Activated B cell treated with CpG ODN at 0.5 μM for 24 hours (primary cell): Measurements from ENCODE around the gene ANXA8L1. TPM values are rescaled to one million over a fixed set of nuclear protein-coding genes. Genes with fewer than 3 reads are reported as not detected.
"Not testable (repeated sequence)": the region's sequence is repeated elsewhere in the genome, so short reads cannot be mapped to it uniquely, and the experiment has no call there.

Source experiments
- ATAC-seq: fragments of 200-7000 bp; cut with Tn5 transposase; one replicate; pipeline ENCODE4 v1.10.0; 2021; ENCODE audit warnings: low read depth, mild to moderate bottlenecking, moderate library complexity
- CTCF ChIA-PET: fragments of 350-600 bp; sonication (Branson Sonifier 250); formaldehyde crosslinking; loops from one replicate; lab custom pipeline; 2021; ENCODE audit warnings: antibody characterized with exemption; lab: Charles Lee
- POLR2A ChIA-PET: fragments of 350-600 bp; sonication (Branson Sonifier 250); formaldehyde crosslinking; loops from one replicate; lab custom pipeline; 2021; ENCODE audit warnings: antibody characterized with exemption; lab: Charles Lee
- DNase-seq: peaks from one replicate; pipeline ENCODE4 v3.0.0; 2022
- H3K27ac Mint-ChIP-seq: one replicate; pipeline ENCODE4 v1.8.0; 2020; ENCODE audit warnings: mixed read lengths
- H3K27me3 Mint-ChIP-seq: one replicate; pipeline ENCODE4 v1.8.0; 2021; ENCODE audit warnings: mixed read lengths
- H3K36me3 Mint-ChIP-seq: one replicate; pipeline ENCODE4 v1.8.0; 2021; ENCODE audit warnings: low read depth, mixed read lengths
- H3K4me1 Mint-ChIP-seq: one replicate; pipeline ENCODE4 v1.8.0; 2021; ENCODE audit warnings: mixed read lengths
- H3K4me3 Mint-ChIP-seq: one replicate; pipeline ENCODE4 v1.8.0; 2020; ENCODE audit warnings: mild to moderate bottlenecking, mixed read lengths
- H3K9me3 Mint-ChIP-seq: one replicate; pipeline ENCODE4 v1.8.0; 2020; ENCODE audit warnings: mixed read lengths
- CTCF ChIP-seq: fragments of 200-600 bp; IDR thresholded peaks from one replicate; pipeline ENCODE4 v1.8.0; 2022; ENCODE audit warnings: antibody characterized with exemption, mild to moderate bottlenecking
- intact Hi-C: fragments of 100-400 bp; cut with micrococcal nuclease; formaldehyde crosslinking; loops from one replicate; pipeline ENCODE4 v1.15.1; 2024
- total RNA-seq: library from RNA; stranded (reverse); gene quantifications from 2 replicates; pipeline ENCODE4 v1.2.3, GENCODE V29; 2022

Gene ANXA8L1
- total RNA-seq, 1 donor from 2014 or later: not detected

- ChIA-PET POLR2A (no interaction called here), CTCF (no interaction called here)
- no peak for TF ChIP-seq CTCF
- Mint-ChIP-seq H3K27me3 (peaks cover 17% of the 10 kb centered on the region), H3K4me1 (no peaks in the 10 kb centered on the region), H3K9me3 (no peaks in the 10 kb centered on the region), H3K36me3 (no peaks in the 10 kb centered on the region), H3K27ac (no peak overlapping the region), H3K4me3 (no peak overlapping the region)
- intact Hi-C loops: no loop called here
- ATAC-seq (no peak), DNase-seq (no peak)
Observed at GRCh38 chr10:46329690-46330016, 45.9 kb upstream of the ANXA8L1 start.

- H3K36me3 Mint-ChIP-seq: no peaks in the 10 kb centered on the region
- ATAC-seq (no peak), DNase-seq (no peak)
- ChIA-PET CTCF (no interaction called here), POLR2A (no interaction called here)
- peaks cover 17% of the 10 kb centered on the region for H3K27me3 Mint-ChIP-seq
- intact Hi-C loops: no loop called here
- TF ChIP-seq CTCF: no peak
- no peaks in the 10 kb centered on the region for H3K4me1 Mint-ChIP-seq
- H3K9me3 Mint-ChIP-seq: no peaks in the 10 kb centered on the region
- H3K27ac Mint-ChIP-seq: no peak overlapping the region
- H3K4me3 Mint-ChIP-seq: no peak overlapping the region
Observed at GRCh38 chr10:46330894-46331293, 44.7 kb upstream of the ANXA8L1 start.

GRCh38 chr10:46365484-46365883 lies 10.1 kb upstream of the ANXA8L1 start:
- H3K4me1 Mint-ChIP-seq, H3K9me3 Mint-ChIP-seq, H3K36me3 Mint-ChIP-seq, CTCF ChIA-PET, H3K27me3 Mint-ChIP-seq, H3K4me3 Mint-ChIP-seq, POLR2A ChIA-PET, intact Hi-C loops, ATAC-seq, H3K27ac Mint-ChIP-seq, DNase-seq: not testable (repeated sequence)

- H3K4me1 Mint-ChIP-seq, H3K9me3 Mint-ChIP-seq, intact Hi-C loops, H3K4me3 Mint-ChIP-seq, CTCF ChIA-PET, DNase-seq, H3K27ac Mint-ChIP-seq, ATAC-seq, H3K27me3 Mint-ChIP-seq, H3K36me3 Mint-ChIP-seq, POLR2A ChIA-PET: not testable (repeated sequence)
Observed at GRCh38 chr10:46367209-46367608, 8.4 kb upstream of the ANXA8L1 start.

GRCh38 chr10:46367666-46368240 lies 7.8 kb upstream of the ANXA8L1 start:
- H3K27me3 Mint-ChIP-seq, DNase-seq, H3K9me3 Mint-ChIP-seq, POLR2A ChIA-PET, intact Hi-C loops, H3K4me1 Mint-ChIP-seq, H3K4me3 Mint-ChIP-seq, ATAC-seq, CTCF ChIA-PET, H3K27ac Mint-ChIP-seq, H3K36me3 Mint-ChIP-seq: not testable (repeated sequence)

GRCh38 chr10:46368956-46369355 lies 6.6 kb upstream of the ANXA8L1 start:
- H3K4me1 Mint-ChIP-seq, H3K27ac Mint-ChIP-seq, CTCF ChIA-PET, H3K27me3 Mint-ChIP-seq, ATAC-seq, intact Hi-C loops, H3K9me3 Mint-ChIP-seq, POLR2A ChIA-PET, H3K4me3 Mint-ChIP-seq, DNase-seq, H3K36me3 Mint-ChIP-seq: not testable (repeated sequence)

GRCh38 chr10:46374410-46374809 lies 1.2 kb upstream of the ANXA8L1 start:
- POLR2A ChIA-PET, H3K4me1 Mint-ChIP-seq, H3K36me3 Mint-ChIP-seq, CTCF ChIA-PET, DNase-seq, ATAC-seq, H3K4me3 Mint-ChIP-seq, intact Hi-C loops, H3K27ac Mint-ChIP-seq, H3K9me3 Mint-ChIP-seq, H3K27me3 Mint-ChIP-seq: not testable (repeated sequence)

- H3K9me3 Mint-ChIP-seq, H3K27ac Mint-ChIP-seq, H3K4me1 Mint-ChIP-seq, H3K36me3 Mint-ChIP-seq, POLR2A ChIA-PET, DNase-seq, intact Hi-C loops, H3K27me3 Mint-ChIP-seq, H3K4me3 Mint-ChIP-seq, ATAC-seq, CTCF ChIA-PET: not testable (repeated sequence)
Observed at GRCh38 chr10:46377022-46377421, 1.4 kb downstream of the ANXA8L1 start.

- H3K27me3 Mint-ChIP-seq, intact Hi-C loops, H3K27ac Mint-ChIP-seq, H3K9me3 Mint-ChIP-seq, ATAC-seq, POLR2A ChIA-PET, H3K36me3 Mint-ChIP-seq, H3K4me3 Mint-ChIP-seq, CTCF ChIA-PET, DNase-seq, H3K4me1 Mint-ChIP-seq: not testable (repeated sequence)
Observed at GRCh38 chr10:46377651-46378050, 2.1 kb downstream of the ANXA8L1 start.

GRCh38 chr10:46378108-46378507 lies 2.5 kb downstream of the ANXA8L1 start:
- H3K36me3 Mint-ChIP-seq, H3K27me3 Mint-ChIP-seq, H3K4me3 Mint-ChIP-seq, intact Hi-C loops, H3K9me3 Mint-ChIP-seq, CTCF ChIA-PET, DNase-seq, POLR2A ChIA-PET, H3K4me1 Mint-ChIP-seq, ATAC-seq, H3K27ac Mint-ChIP-seq: not testable (repeated sequence)

GRCh38 chr10:46379233-46379848 lies 3.8 kb downstream of the ANXA8L1 start:
- H3K27me3 Mint-ChIP-seq, H3K27ac Mint-ChIP-seq, intact Hi-C loops, H3K4me3 Mint-ChIP-seq, ATAC-seq, H3K36me3 Mint-ChIP-seq, CTCF ChIA-PET, H3K9me3 Mint-ChIP-seq, POLR2A ChIA-PET, DNase-seq, H3K4me1 Mint-ChIP-seq: not testable (repeated sequence)
